ENCODE measurements around the gene PRDM7. TPM values are rescaled to one million over a fixed set of nuclear protein-coding genes. Genes with fewer than 3 reads are reported as not detected.
"Not testable (repeated sequence)": the region's sequence is repeated elsewhere in the genome, so short reads cannot be mapped to it uniquely, and the experiment has no call there.

PRDM7 gene
- total RNA-seq, 4 donors from 2014 or later, result not detected

DNA sequence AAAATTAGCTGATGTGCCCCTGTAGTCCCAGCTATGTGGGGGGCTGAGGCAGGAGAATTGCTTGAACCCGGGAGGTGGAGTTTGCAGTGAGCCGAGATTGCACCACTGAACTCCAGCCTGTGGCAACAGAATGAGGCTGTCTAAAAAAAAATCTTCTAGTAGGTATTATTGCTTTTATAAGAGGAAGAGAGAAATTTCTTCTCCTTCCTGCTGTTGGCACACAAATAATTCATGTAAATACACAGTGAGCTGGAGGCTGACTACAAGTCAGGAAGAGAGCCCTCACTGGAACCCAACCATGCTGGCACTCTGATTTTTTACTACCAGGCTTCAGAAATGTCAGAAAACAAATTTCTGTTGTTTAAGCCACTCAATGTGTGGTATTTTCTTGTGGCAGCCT lies 6.7 kb downstream of the PRDM7 start:
- H3K9me3 ChIP-seq, result peaks cover 0 to 4% of the 10 kb centered on the region in 2 donors
- no peaks in the 10 kb centered on the region for H3K36me3 ChIP-seq
- no peak overlapping the region for H3K27ac ChIP-seq
- no peaks in the 10 kb centered on the region for H3K4me1 ChIP-seq
- in situ Hi-C loops (cut with MboI; ENCODE audit: low pct_ligation_motif_present in 1 of 4, low pct_unique_long_range_greater_than_20kb in 1 of 4, low sequenced_read_pairs in 3 of 4), result no loop called here
- no peak overlapping the region for H3K4me3 ChIP-seq
- DNase-seq, result no peak
- H3K27me3 ChIP-seq, result peaks cover 12% of the 10 kb centered on the region
- intact Hi-C loops (cut with DNase I; ENCODE audit: low total_unique reads), result no loop called here
- 30% methylated on average over 2 of the region's 2 CpGs; no CpG with 5 or more reads in 1 of the 2 donors for WGBS, 2 donors (ENCODE audit: low coverage in 1 of 2)
- TF ChIP-seq, protein P1, sequence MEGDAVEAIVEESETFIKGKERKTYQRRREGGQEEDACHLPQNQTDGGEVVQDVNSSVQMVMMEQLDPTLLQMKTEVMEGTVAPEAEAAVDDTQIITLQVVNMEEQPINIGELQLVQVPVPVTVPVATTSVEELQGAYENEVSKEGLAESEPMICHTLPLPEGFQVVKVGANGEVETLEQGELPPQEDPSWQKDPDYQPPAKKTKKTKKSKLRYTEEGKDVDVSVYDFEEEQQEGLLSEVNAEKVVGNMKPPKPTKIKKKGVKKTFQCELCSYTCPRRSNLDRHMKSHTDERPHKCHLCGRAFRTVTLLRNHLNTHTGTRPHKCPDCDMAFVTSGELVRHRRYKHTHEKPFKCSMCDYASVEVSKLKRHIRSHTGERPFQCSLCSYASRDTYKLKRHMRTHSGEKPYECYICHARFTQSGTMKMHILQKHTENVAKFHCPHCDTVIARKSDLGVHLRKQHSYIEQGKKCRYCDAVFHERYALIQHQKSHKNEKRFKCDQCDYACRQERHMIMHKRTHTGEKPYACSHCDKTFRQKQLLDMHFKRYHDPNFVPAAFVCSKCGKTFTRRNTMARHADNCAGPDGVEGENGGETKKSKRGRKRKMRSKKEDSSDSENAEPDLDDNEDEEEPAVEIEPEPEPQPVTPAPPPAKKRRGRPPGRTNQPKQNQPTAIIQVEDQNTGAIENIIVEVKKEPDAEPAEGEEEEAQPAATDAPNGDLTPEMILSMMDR (IDR thresholded peaks at IDR 0.05), result no peak
- no peak for TF ChIP-seq EP300 (IDR thresholded peaks at IDR 0.05; ENCODE audit: low read depth)
- no peak for TF ChIP-seq POLR2A (IDR thresholded peaks at IDR 0.05)
- no peak for TF ChIP-seq POLR2AphosphoS5 (IDR thresholded peaks at IDR 0.05)

DNA sequence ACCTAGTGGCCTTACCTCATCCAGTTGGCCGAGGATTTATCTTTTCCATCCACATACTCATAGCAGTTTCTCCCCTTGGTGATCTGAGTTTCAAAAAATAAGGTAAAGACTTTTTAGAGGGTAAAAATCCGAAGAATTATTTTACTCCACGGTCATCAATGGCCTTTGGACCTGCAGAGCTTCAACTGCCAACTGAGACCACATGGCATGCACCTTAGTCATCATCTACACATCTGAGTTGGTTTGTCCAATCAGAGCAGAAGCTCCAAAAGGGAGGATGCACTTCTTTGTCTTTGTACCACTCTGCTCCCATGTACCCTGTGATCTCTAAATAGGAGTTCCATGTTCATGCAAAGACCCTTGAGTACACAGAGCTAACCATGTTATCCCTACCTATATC lies 15.7 kb downstream of the PRDM7 start:
- H3K4me1 ChIP-seq, result no peaks in the 10 kb centered on the region
- TF ChIP-seq POLR2AphosphoS5 (IDR thresholded peaks at IDR 0.05) (no peak), EP300 (IDR thresholded peaks at IDR 0.05; ENCODE audit: low read depth) (no peak), POLR2A (IDR thresholded peaks at IDR 0.05) (no peak)
- TF ChIP-seq, protein P1 (IDR thresholded peaks at IDR 0.05), result no peak
- no peak for DNase-seq
- no peak overlapping the region for H3K4me3 ChIP-seq
- intact Hi-C loops (cut with DNase I; ENCODE audit: low total_unique reads) (no loop called here), in situ Hi-C loops (cut with MboI; ENCODE audit: low pct_ligation_motif_present in 1 of 4, low pct_unique_long_range_greater_than_20kb in 1 of 4, low sequenced_read_pairs in 3 of 4) (no loop called here)
- H3K27ac ChIP-seq, result no peak overlapping the region
- no peaks in the 10 kb centered on the region for H3K9me3 ChIP-seq
- peaks cover 5% of the 10 kb centered on the region for H3K27me3 ChIP-seq
- WGBS, 2 donors (ENCODE audit: low coverage in 1 of 2), result 74 to 85% methylated on average over 3 of the region's 3 CpGs
- no peaks in the 10 kb centered on the region for H3K36me3 ChIP-seq

DNA sequence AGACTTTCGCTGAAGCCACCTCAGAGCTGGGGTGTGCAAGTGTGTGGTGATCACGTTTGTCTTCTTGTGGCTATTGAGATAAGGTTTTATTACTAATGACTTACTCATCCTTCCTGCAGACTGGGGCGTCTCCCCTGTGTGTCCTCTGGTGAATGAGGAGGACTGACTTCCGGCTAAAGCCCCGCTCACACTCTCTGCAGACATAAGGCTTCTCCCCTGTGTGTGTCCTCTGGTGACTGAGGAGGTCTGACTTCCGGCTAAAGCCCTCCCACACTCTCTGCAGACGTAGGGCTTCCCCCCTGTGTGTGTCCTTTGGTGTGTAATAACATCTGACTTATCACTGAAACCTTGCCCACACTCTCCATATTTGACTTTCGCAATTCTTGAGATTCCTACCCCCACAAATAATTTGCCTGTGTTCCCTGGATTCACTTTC lies 19.4 kb downstream of the PRDM7 start:
- Histone ChIP-seq H3K4me1 (no peaks in the 10 kb centered on the region), H3K36me3 (no peaks in the 10 kb centered on the region), H3K27me3 (peaks cover 4% of the 10 kb centered on the region), H3K9me3 (peaks cover 5 to 7% of the 10 kb centered on the region in 2 donors), H3K4me3 (no peak overlapping the region), H3K27ac (no peak overlapping the region)
- intact Hi-C loops (cut with DNase I; ENCODE audit: low total_unique reads), result no loop called here
- no peak for DNase-seq
- no peak for TF ChIP-seq EP300 (IDR thresholded peaks at IDR 0.05; ENCODE audit: low read depth)
- TF ChIP-seq, protein P1 (IDR thresholded peaks at IDR 0.05), result no peak
- in situ Hi-C loops (cut with MboI; ENCODE audit: low pct_ligation_motif_present in 1 of 4, low pct_unique_long_range_greater_than_20kb in 1 of 4, low sequenced_read_pairs in 3 of 4), result no loop called here
- WGBS, 2 donors (ENCODE audit: low coverage in 1 of 2), result 53 to 88% methylated on average over 1 to 7 of the region's 8 CpGs

DNA sequence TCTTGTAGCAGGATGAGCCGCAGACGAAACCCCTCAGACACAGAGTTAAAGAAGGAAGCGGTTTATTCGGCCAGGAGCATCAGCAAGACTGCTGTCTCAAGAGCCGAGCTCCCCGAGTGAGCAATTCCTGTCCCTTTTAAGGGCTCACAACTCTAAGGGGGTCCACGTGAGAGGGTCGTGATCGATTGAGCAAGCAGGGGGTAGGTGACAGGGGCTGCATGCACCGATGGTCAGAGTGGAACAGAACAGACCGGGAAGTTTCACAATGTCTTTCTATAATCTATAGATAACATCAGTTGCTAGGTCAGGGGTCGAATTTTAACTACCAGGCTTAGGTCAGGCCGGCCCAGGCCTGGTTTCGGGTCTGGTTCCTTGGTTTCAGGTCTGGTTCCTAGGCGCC lies 20.6 kb downstream of the PRDM7 start:
- H3K4me1 ChIP-seq; H3K36me3 ChIP-seq; H3K4me3 ChIP-seq; intact Hi-C loops (cut with DNase I; ENCODE audit: low total_unique reads); in situ Hi-C loops (cut with MboI; ENCODE audit: low pct_ligation_motif_present in 1 of 4, low pct_unique_long_range_greater_than_20kb in 1 of 4, low sequenced_read_pairs in 3 of 4); H3K27ac ChIP-seq; H3K27me3 ChIP-seq; DNase-seq; H3K9me3 ChIP-seq: not testable (repeated sequence)
- WGBS, 2 donors (ENCODE audit: low coverage in 1 of 2), result 77 to 79% methylated on average over 11 to 15 of the region's 15 CpGs

DNA sequence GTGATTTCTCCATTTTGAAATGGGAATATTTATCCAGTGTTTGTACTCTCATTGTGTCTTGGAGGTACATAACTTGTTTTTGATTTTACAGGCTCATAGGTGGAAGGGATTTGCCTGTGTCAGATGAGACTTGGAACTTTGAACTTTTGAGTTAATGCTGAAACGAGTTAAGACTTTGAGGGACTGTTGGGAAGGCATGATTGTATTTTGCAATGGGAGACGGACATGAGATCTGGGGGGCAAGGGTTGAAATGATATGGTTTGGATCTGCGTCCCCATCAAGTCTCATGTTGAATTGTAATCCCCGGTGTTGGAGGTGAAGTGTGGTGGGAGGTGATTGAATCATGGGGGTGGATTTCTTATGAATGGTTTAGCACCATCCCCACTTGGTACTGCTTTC lies 21.8 kb downstream of the PRDM7 start:
- no peak overlapping the region for H3K4me3 ChIP-seq
- DNase-seq, result no peak
- no peaks in the 10 kb centered on the region for H3K36me3 ChIP-seq
- no peaks in the 10 kb centered on the region for H3K4me1 ChIP-seq
- H3K9me3 ChIP-seq, result peaks cover 5 to 7% of the 10 kb centered on the region in 2 donors
- WGBS, 2 donors (ENCODE audit: low coverage in 1 of 2), result 69 to 78% methylated on average over 4 of the region's 4 CpGs
- intact Hi-C loops (cut with DNase I; ENCODE audit: low total_unique reads), result no loop called here
- H3K27ac ChIP-seq, result no peak overlapping the region
- TF ChIP-seq POLR2A (IDR thresholded peaks at IDR 0.05), result no peak
- no peak for TF ChIP-seq EP300 (IDR thresholded peaks at IDR 0.05; ENCODE audit: low read depth)
- no peak for TF ChIP-seq POLR2AphosphoS5 (IDR thresholded peaks at IDR 0.05)
- TF ChIP-seq, protein P1 (IDR thresholded peaks at IDR 0.05), result no peak
- peaks cover 4% of the 10 kb centered on the region for H3K27me3 ChIP-seq
- in situ Hi-C loops (cut with MboI; ENCODE audit: low pct_ligation_motif_present in 1 of 4, low pct_unique_long_range_greater_than_20kb in 1 of 4, low sequenced_read_pairs in 3 of 4), result no loop called here
